ENCODE results near the gene FBXO44.

- TF ChIP-seq EZH2phosphoT487 (IDR thresholded peaks at IDR 0.05; ENCODE audit: borderline replicate concordance, low read length) = no peak
- TF ChIP-seq, protein P1, sequence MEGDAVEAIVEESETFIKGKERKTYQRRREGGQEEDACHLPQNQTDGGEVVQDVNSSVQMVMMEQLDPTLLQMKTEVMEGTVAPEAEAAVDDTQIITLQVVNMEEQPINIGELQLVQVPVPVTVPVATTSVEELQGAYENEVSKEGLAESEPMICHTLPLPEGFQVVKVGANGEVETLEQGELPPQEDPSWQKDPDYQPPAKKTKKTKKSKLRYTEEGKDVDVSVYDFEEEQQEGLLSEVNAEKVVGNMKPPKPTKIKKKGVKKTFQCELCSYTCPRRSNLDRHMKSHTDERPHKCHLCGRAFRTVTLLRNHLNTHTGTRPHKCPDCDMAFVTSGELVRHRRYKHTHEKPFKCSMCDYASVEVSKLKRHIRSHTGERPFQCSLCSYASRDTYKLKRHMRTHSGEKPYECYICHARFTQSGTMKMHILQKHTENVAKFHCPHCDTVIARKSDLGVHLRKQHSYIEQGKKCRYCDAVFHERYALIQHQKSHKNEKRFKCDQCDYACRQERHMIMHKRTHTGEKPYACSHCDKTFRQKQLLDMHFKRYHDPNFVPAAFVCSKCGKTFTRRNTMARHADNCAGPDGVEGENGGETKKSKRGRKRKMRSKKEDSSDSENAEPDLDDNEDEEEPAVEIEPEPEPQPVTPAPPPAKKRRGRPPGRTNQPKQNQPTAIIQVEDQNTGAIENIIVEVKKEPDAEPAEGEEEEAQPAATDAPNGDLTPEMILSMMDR (IDR thresholded peaks at IDR 0.05; ENCODE audit: low read depth, low read length, poor library complexity, severe bottlenecking) = no peak
Observed at GRCh38 chr1:11654137-11654938, at the start of gene FBXO44, which contains the start of gene FBXO2.

Measured in DOHH2 (cell line).